Endothelial cell of umbilical vein (primary cell): ENCODE measurements around the gene COL5A3. TPM values are rescaled to one million over a fixed set of nuclear protein-coding genes. Genes with fewer than 3 reads are reported as not detected.

ENCODE experiments used
- BruUV-seq: library from RNA; stranded (reverse); fragments of 400-500 nt; replicated peaks from 2 replicates; lab custom pipeline; 2021; lab: Mats Ljungman, UMichigan
- CTCF ChIA-PET: fragments of 300-600, 350-600 bp; sonication (Branson Sonifier 250); formaldehyde crosslinking; loops from one replicate; lab custom pipeline; 2021; ENCODE audit warnings: antibody characterized with exemption, inconsistent platforms; lab: Charles Lee
- POLR2A ChIA-PET: fragments of 300-600, 350-600 bp; sonication (Branson Sonifier 250); formaldehyde crosslinking; loops from one replicate; lab custom pipeline; 2021; ENCODE audit warnings: antibody characterized with exemption, inconsistent platforms; lab: Charles Lee
- DNase-seq: peaks from one replicate; pipeline ENCODE4 v3.0.0-alpha.2; 2011; ENCODE audit warnings: low read depth, low spot score
- FAIRE-seq: peaks from 2 replicates; lab custom pipeline; 2011; peaks lifted over from hg19 to GRCh38; lab: Jason Lieb, UNC
- H2AFZ ChIP-seq: 2 replicates; pipeline ENCODE4 v1.6.0; 2012; ENCODE audit warnings: low read depth, low read length, control low read depth, inconsistent platforms
- H3K27ac ChIP-seq: 2 replicates; pipeline ENCODE4 v1.5.1; 2011; ENCODE audit warnings: low read depth, mild to moderate bottlenecking, control low read depth, low read length, moderate library complexity; ENCODE audit not compliant: insufficient read depth
- H3K27me3 ChIP-seq, 2 experiments: 2 replicates each; pipeline versions ENCODE4 v1.6.0 to v1.6.1; 2011; ENCODE audit warnings: low read length in 2 of 2, mixed read lengths in 1 of 2; ENCODE audit not compliant: control insufficient read depth in 2 of 2, insufficient read depth in 2 of 2
- H3K36me3 ChIP-seq, 2 experiments: 2 replicates in 1 of 2; 3 replicates in 1 of 2; pipeline ENCODE4 v1.5.1; 2011; ENCODE audit warnings: low read length in 2 of 2, mild to moderate bottlenecking in 1 of 2, moderate library complexity in 1 of 2; ENCODE audit not compliant: control insufficient read depth in 2 of 2, insufficient read depth in 2 of 2; ENCODE audit errors: extremely low read depth in 1 of 2
- H3K4me1 ChIP-seq: 3 replicates; pipeline ENCODE4 v1.5.1; 2011; ENCODE audit warnings: mild to moderate bottlenecking, low read length; ENCODE audit not compliant: control insufficient read depth, insufficient read depth; ENCODE audit errors: extremely low read depth
- H3K4me2 ChIP-seq: 2 replicates; pipeline ENCODE4 v1.6.1; 2011; ENCODE audit warnings: low read length, control low read depth, mixed read lengths; ENCODE audit not compliant: insufficient read depth
- H3K4me3 ChIP-seq, 3 experiments: fragments of 200-600 bp in 1 of 3; sonication (generic), shearing (Covaris generic) in 1 of 3; replicated peaks in 1 of 3; 2 replicates each; pipeline ENCODE4 v1.5.1; 2011 to 2016; ENCODE audit warnings: control low read depth in 3 of 3, low read length in 3 of 3, mild to moderate bottlenecking in 2 of 3, inconsistent platforms in 1 of 3, low read depth in 1 of 3, moderate library complexity in 1 of 3; ENCODE audit not compliant: insufficient read depth in 1 of 3
- H3K79me2 ChIP-seq: 2 replicates; pipeline ENCODE4 v1.6.0; 2012; ENCODE audit warnings: low read length, inconsistent platforms; ENCODE audit not compliant: control insufficient read depth, insufficient read depth
- H3K9ac ChIP-seq: replicated peaks from 2 replicates; pipeline ENCODE3; 2011; ENCODE audit warnings: low read length, control low read depth; ENCODE audit not compliant: insufficient read depth; ENCODE audit errors: extremely low read depth
- H3K9me1 ChIP-seq: replicated peaks from 3 replicates; pipeline ENCODE4 v1.6.0; 2011; ENCODE audit warnings: mild to moderate bottlenecking, low read length; ENCODE audit not compliant: control insufficient read depth, insufficient read depth; ENCODE audit errors: extremely low read depth
- H3K9me3 ChIP-seq: replicated peaks from 2 replicates; pipeline ENCODE4 v1.5.1; 2012; ENCODE audit warnings: low read length, inconsistent platforms; ENCODE audit not compliant: control insufficient read depth, insufficient read depth
- H4K20me1 ChIP-seq: replicated peaks from 2 replicates; pipeline ENCODE3; 2011; ENCODE audit warnings: mild to moderate bottlenecking, low read length; ENCODE audit not compliant: control insufficient read depth, insufficient read depth; ENCODE audit errors: extremely low read depth
- CTCF ChIP-seq, 2 donors: IDR thresholded peaks; 1 replicate in 1 of 2; 2 replicates in 1 of 2; pipeline ENCODE4 v1.5.1; 2011; ENCODE audit warnings: low read length in 2 of 2, mild to moderate bottlenecking in 2 of 2, moderate library complexity in 2 of 2, control low read depth in 1 of 2, inconsistent platforms in 1 of 2, low read depth in 1 of 2; ENCODE audit not compliant: insufficient read depth in 1 of 2; ENCODE audit errors: extremely low read depth in 1 of 2
- EZH2 ChIP-seq: IDR thresholded peaks from 2 replicates; pipeline ENCODE4 v1.6.1; 2012; ENCODE audit warnings: borderline replicate concordance, low read depth, mild to moderate bottlenecking, moderate library complexity, low read length, inconsistent platforms; ENCODE audit not compliant: severe bottlenecking
- FOS ChIP-seq: IDR thresholded peaks from 2 replicates; pipeline ENCODE4 v1.6.1; 2011; ENCODE audit warnings: mild to moderate bottlenecking, low read length, moderate library complexity, borderline replicate concordance; ENCODE audit not compliant: insufficient read depth
- GATA2 ChIP-seq: IDR thresholded peaks from 2 replicates; pipeline ENCODE4 v1.7.0; 2011; ENCODE audit warnings: low read depth, mild to moderate bottlenecking, moderate library complexity, mixed read lengths, low read length; ENCODE audit not compliant: insufficient read length, insufficient read depth
- JUN ChIP-seq: IDR thresholded peaks from 2 replicates; pipeline ENCODE4 v1.6.1; 2011; ENCODE audit warnings: borderline replicate concordance, low read depth; ENCODE audit not compliant: insufficient read length, insufficient read depth
- MYC ChIP-seq: IDR thresholded peaks from one replicate; pipeline ENCODE4 v1.6.1; 2011; ENCODE audit warnings: mild to moderate bottlenecking, low read depth, low read length
- POLR2A ChIP-seq: IDR thresholded peaks from 2 replicates; pipeline ENCODE4 v1.6.1; 2012; ENCODE audit warnings: low read depth, mild to moderate bottlenecking, control low read depth, low read length
- POLR2AphosphoS5 ChIP-seq: IDR thresholded peaks from 2 replicates; pipeline ENCODE4 v1.6.1; 2012; ENCODE audit warnings: low read depth, mild to moderate bottlenecking, control low read depth, low read length, moderate library complexity; ENCODE audit not compliant: insufficient read depth
- dilution Hi-C: fragments of 300-500 bp; cut with MboI; formaldehyde crosslinking; loops from one replicate; pipeline ENCODE4 v1.15.0; 2019; ENCODE audit warnings: low sequenced_read_pairs; ENCODE audit not compliant: extremely low pct_ligation_motif_present
- intact Hi-C: fragments of 100-400 bp; cut with micrococcal nuclease; formaldehyde crosslinking; loops from one replicate; pipeline ENCODE4 v1.10.0; 2022
- polyA plus RNA-seq, 4 experiments: library from polyadenylated mRNA; depleted of rRNA in 3 of 4; stranded (reverse) in 3 of 4; unstranded in 1 of 4; fragments of >200 nt; gene quantifications; 2 replicates each; pipeline versions ENCODE4 v1.2.1 to v1.2.3, GENCODE V29; 2011 to 2012; ENCODE audit warnings: missing spikeins in 1 of 4
- total RNA-seq: library from RNA; stranded (reverse); gene quantifications from 2 replicates; pipeline ENCODE4 v1.2.3, GENCODE V29; 2021
- TF ChIP-seq, protein P1 (sequence below): IDR thresholded peaks from 2 replicates; pipeline ENCODE4 v1.6.1; 2011; ENCODE audit not compliant: insufficient read depth, insufficient read length

COL5A3 gene
- total and polyA plus RNA-seq, 2 donors (not counting 3 experiments of a cell fraction or from before 2014, with no cell fraction given): not detected

GRCh38 chr19:9941671-9942070, 68.6 kb downstream of the COL5A3 start:
- Histone ChIP-seq H3K4me3 (no peak overlapping the region), H3K79me2 (no peaks in the 10 kb centered on the region), H2AFZ (no peak overlapping the region), H3K36me3 (no peaks in the 10 kb centered on the region), H3K4me2 (no peak overlapping the region), H3K9ac (no peak overlapping the region), H4K20me1 (no peaks in the 10 kb centered on the region), H3K27me3 (peaks cover 2 to 4% of the 10 kb centered on the region in 2 experiments), H3K4me1 (no peaks in the 10 kb centered on the region), H3K9me3 (no peaks in the 10 kb centered on the region), H3K27ac (no peak overlapping the region), H3K9me1 (no peaks in the 10 kb centered on the region)
- no peak for TF ChIP-seq JUN
- no peak for TF ChIP-seq CTCF (IDR thresholded peaks at IDR 0.05; ENCODE audit: extremely low read depth in 1 of 2, insufficient read depth in 1 of 2, low read depth in 1 of 2, low read length in 2 of 2)
- TF ChIP-seq, protein P1, sequence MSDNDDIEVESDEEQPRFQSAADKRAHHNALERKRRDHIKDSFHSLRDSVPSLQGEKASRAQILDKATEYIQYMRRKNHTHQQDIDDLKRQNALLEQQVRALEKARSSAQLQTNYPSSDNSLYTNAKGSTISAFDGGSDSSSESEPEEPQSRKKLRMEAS: no peak
- TF ChIP-seq GATA2: no peak
- TF ChIP-seq POLR2AphosphoS5: no peak
- no peak for TF ChIP-seq POLR2A
- TF ChIP-seq EZH2: no peak
- TF ChIP-seq FOS: no peak
- no peak for TF ChIP-seq MYC
- ChIA-PET POLR2A (no interaction called here), CTCF (no interaction called here)
- no peak for FAIRE-seq
- no peak for DNase-seq
- intact Hi-C loops (no loop called here), dilution Hi-C loops (no loop called here)
- BruUV-seq: no TSS peak
